Stomach (tissue), 9 donors: Measurements from ENCODE around the gene JAK1. TPM values are rescaled to one million over a fixed set of nuclear protein-coding genes. Genes with fewer than 3 reads are reported as not detected.

Source experiments
- DNase-seq, 2 donors: peaks; one replicate each; pipeline versions ENCODE4 v3.0.0 to v3.0.0-alpha.2; 2013 to 2019
- H3K27ac ChIP-seq, 5 donors: fragments of 200-600 bp in 4 of 5; sonication (generic) in 4 of 5; one replicate each; pipeline ENCODE4 v1.5.1; 2013 to 2019; ENCODE audit warnings: mild to moderate bottlenecking in 1 of 5, moderate library complexity in 1 of 5
- H3K27me3 ChIP-seq, 3 donors: fragments of 200-600 bp; sonication (generic); one replicate each; pipeline ENCODE4 v1.5.1; 2017 to 2019; ENCODE audit warnings: mixed run types in 1 of 3
- H3K36me3 ChIP-seq, 4 donors: fragments of 200-600 bp; sonication (generic); 1 replicate in 3 of 4; 2 replicates in 1 of 4; pipeline ENCODE4 v1.5.1; 2016 to 2019
- H3K4me1 ChIP-seq, 4 donors: fragments of 200-600 bp; sonication (generic); one replicate each; pipeline ENCODE4 v1.5.1; 2016 to 2019
- H3K4me3 ChIP-seq, 4 donors: fragments of 200-600 bp; sonication (generic) in 3 of 4; one replicate each; pipeline ENCODE4 v1.5.1; 2016 to 2019; ENCODE audit warnings: mild to moderate bottlenecking in 1 of 4
- H3K9me3 ChIP-seq, 4 donors: fragments of 200-600 bp; sonication (generic); one replicate each; pipeline ENCODE4 v1.5.1; 2016 to 2019
- CTCF ChIP-seq, 7 experiments: fragments of 450-650 bp in 4 of 7; fragments of 200-600 bp in 3 of 7; sonication (generic) in 3 of 7; IDR thresholded peaks; one replicate each; pipeline ENCODE4 v1.5.1; 2016 to 2019; ENCODE audit warnings: antibody characterized with exemption in 7 of 7, control low read depth in 2 of 7, mild to moderate bottlenecking in 1 of 7
- EP300 ChIP-seq: sonication (generic); formaldehyde crosslinking; IDR thresholded peaks from one replicate; pipeline ENCODE4 v1.6.1; 2017; ENCODE audit warnings: antibody characterized with exemption
- POLR2A ChIP-seq, 4 donors: fragments of 450-650 bp; IDR thresholded peaks; one replicate each; pipeline ENCODE4 v1.6.1; 2016; ENCODE audit warnings: antibody characterized with exemption in 4 of 4, control low read depth in 2 of 4, mild to moderate bottlenecking in 1 of 4, moderate library complexity in 1 of 4
- POLR2AphosphoS5 ChIP-seq, 3 donors: sonication (generic); formaldehyde crosslinking; IDR thresholded peaks; one replicate each; pipeline ENCODE4 v1.6.1; 2016; ENCODE audit warnings: antibody characterized with exemption in 3 of 3
- WGBS, 5 donors: extraction: QIAGEN DNeasy Blood & Tissue Kit in 3 of 5; methylation state at CpG; one replicate each; pipeline versions ENCODE4 v1.1.5 to v1.1.7; 2013 to 2018; 5-methylcytosine and 5-hydroxymethylcytosine counted together
- intact Hi-C: fragments of 100-400 bp; cut with DNase I; formaldehyde crosslinking; loops from one replicate; pipeline ENCODE4 v1.15.1; 2023; ENCODE audit warnings: low total_unique reads
- polyA plus RNA-seq, 3 donors: library from polyadenylated mRNA; stranded (reverse); fragments of 200-250 nt; gene quantifications; one replicate each; pipeline ENCODE4 v1.2.3, GENCODE V29; 2013
- total RNA-seq, 5 donors: library from RNA; depleted of rRNA; stranded (reverse); fragments of >200 nt; gene quantifications; one replicate each; pipeline versions ENCODE4 v1.1.0 to v1.2.3, GENCODE V29; 2014 to 2016
- donor health status: healthy with polysubstance abuse.
- donor health status: Bipolar disorder and iron deficiency.
- donor health status: healthy.

JAK1 gene
- total and polyA plus RNA-seq, 8 donors: 21.3 to 149 (median 77.7) TPM

- intact Hi-C loops: no loop called here
- Histone ChIP-seq H3K27ac (no peak overlapping the region), H3K27me3 (no peaks in the 10 kb centered on the region), H3K4me3 (no peak overlapping the region), H3K9me3 (no peaks in the 10 kb centered on the region), H3K4me1 (peaks cover 28 to 97% (median 75%) of the 10 kb centered on the region in 4 donors), H3K36me3 (no peaks in the 10 kb centered on the region)
- 85 to 94% (median 92%) methylated on average over 6 of the region's 6 CpGs for WGBS, 5 donors
- TF ChIP-seq CTCF (IDR thresholded peaks at IDR 0.05): no peak
- no peak for DNase-seq
Observed at GRCh38 chr1:64959986-64960385, 6.4 kb downstream of the JAK1 start.

- H3K36me3 ChIP-seq: no peaks in the 10 kb centered on the region
- H3K4me1 ChIP-seq: peaks cover 24 to 95% (median 75%) of the 10 kb centered on the region in 4 donors
- intact Hi-C loops: no loop called here
- no peaks in the 10 kb centered on the region for H3K27me3 ChIP-seq
- H3K9me3 ChIP-seq: no peaks in the 10 kb centered on the region
- no peak overlapping the region for H3K4me3 ChIP-seq
- peak overlapping the region in 2 of 5 donors; percentile 11 to 33 for H3K27ac ChIP-seq
- peak in 1 of 2 donors; percentile 41 for DNase-seq
- no peak for TF ChIP-seq CTCF (IDR thresholded peaks at IDR 0.05)
- TF ChIP-seq POLR2A (IDR thresholded peaks at IDR 0.05): no peak
- TF ChIP-seq POLR2AphosphoS5 (IDR thresholded peaks at IDR 0.05): no peak
- TF ChIP-seq EP300: no peak
- 60 to 70% (median 66%) methylated on average over 3 of the region's 3 CpGs for WGBS, 5 donors
Observed at GRCh38 chr1:64956733-64957441, 9.5 kb downstream of the JAK1 start.

GRCh38 chr1:64956010-64956640 is 10.2 kb downstream of the JAK1 start:
- no peak overlapping the region for H3K4me3 ChIP-seq
- no peaks in the 10 kb centered on the region for H3K27me3 ChIP-seq
- H3K4me1 ChIP-seq: peaks cover 27 to 91% (median 72%) of the 10 kb centered on the region in 4 donors
- WGBS, 5 donors: 59 to 79% (median 74%) methylated on average over 3 of the region's 3 CpGs
- H3K27ac ChIP-seq: peak overlapping the region in 1 of 5 donors; percentile 33
- no peak for DNase-seq
- intact Hi-C loops: no loop called here
- TF ChIP-seq POLR2AphosphoS5 (IDR thresholded peaks at IDR 0.05) (no peak), EP300 (no peak), POLR2A (IDR thresholded peaks at IDR 0.05) (no peak), CTCF (IDR thresholded peaks at IDR 0.05) (no peak)
- H3K9me3 ChIP-seq: no peaks in the 10 kb centered on the region
- H3K36me3 ChIP-seq: no peaks in the 10 kb centered on the region

GRCh38 chr1:64955097-64956009 is 11.0 kb downstream of the JAK1 start:
- 58 to 66% (median 60%) methylated on average over 14 of the region's 14 CpGs for WGBS, 5 donors
- no peaks in the 10 kb centered on the region for H3K27me3 ChIP-seq
- intact Hi-C loops: no loop called here
- H3K4me3 ChIP-seq: no peak overlapping the region
- no peaks in the 10 kb centered on the region for H3K36me3 ChIP-seq
- peak in 1 of 2 donors; percentile 40 for DNase-seq
- H3K27ac ChIP-seq: peak overlapping the region in 2 of 5 donors; percentile 9 to 41
- H3K9me3 ChIP-seq: no peaks in the 10 kb centered on the region
- peaks cover 30 to 91% (median 74%) of the 10 kb centered on the region in 4 donors for H3K4me1 ChIP-seq
- TF ChIP-seq CTCF (IDR thresholded peaks at IDR 0.05): no peak
- no peak for TF ChIP-seq POLR2A (IDR thresholded peaks at IDR 0.05)
- TF ChIP-seq EP300: no peak
- no peak for TF ChIP-seq POLR2AphosphoS5 (IDR thresholded peaks at IDR 0.05)
